Parathyroid adenoma (tissue), 2 donors: Measurements from ENCODE around the gene NOB1.

Experiments used
- H2AFZ ChIP-seq: fragments of 300-600 bp; sonication (generic); one replicate; pipeline ENCODE4 v1.7.0; 2017; ENCODE audit warnings: antibody characterized with exemption, mild to moderate bottlenecking
- H3K27ac ChIP-seq: fragments of 300-600 bp; sonication (generic); one replicate; pipeline ENCODE4 v1.7.0; 2017
- H3K27me3 ChIP-seq: fragments of 300-600 bp; sonication (generic); one replicate; pipeline ENCODE4 v1.7.0; 2017; ENCODE audit warnings: low read length; ENCODE audit not compliant: control insufficient read depth, insufficient read depth
- H3K36me3 ChIP-seq: fragments of 300-600 bp; sonication (generic); one replicate; pipeline ENCODE4 v1.7.0; 2017; ENCODE audit warnings: low read length; ENCODE audit not compliant: control insufficient read depth, insufficient read depth
- H3K4me1 ChIP-seq: fragments of 300-600 bp; sonication (generic); one replicate; pipeline ENCODE4 v1.7.0; 2017; ENCODE audit warnings: control low read depth
- H3K4me2 ChIP-seq: fragments of 300-600 bp; sonication (generic); one replicate; pipeline ENCODE4 v1.7.0; 2017; ENCODE audit warnings: low read length
- H3K4me3 ChIP-seq: fragments of 300-600 bp; sonication (generic); one replicate; pipeline ENCODE4 v1.7.0; 2017; ENCODE audit warnings: low read depth, low read length
- H3K79me2 ChIP-seq: fragments of 300-600 bp; sonication (generic); one replicate; pipeline ENCODE4 v1.7.0; 2017; ENCODE audit warnings: control low read depth
- H3K9ac ChIP-seq: fragments of 300-600 bp; sonication (generic); one replicate; pipeline ENCODE4 v1.7.0; 2017; ENCODE audit warnings: mild to moderate bottlenecking
- H3K9me3 ChIP-seq: fragments of 300-600 bp; sonication (generic); one replicate; pipeline ENCODE4 v1.7.0; 2017; ENCODE audit warnings: low read length; ENCODE audit not compliant: control insufficient read depth
- TF ChIP-seq, protein P1 (sequence below): fragments of 300-600 bp; sonication (generic); IDR thresholded peaks from one replicate; pipeline ENCODE4 v1.7.0; 2017; ENCODE audit warnings: antibody characterized with exemption, mild to moderate bottlenecking
- donor health status: primary hyperparathyroidism.

The NOB1 gene

DNA sequence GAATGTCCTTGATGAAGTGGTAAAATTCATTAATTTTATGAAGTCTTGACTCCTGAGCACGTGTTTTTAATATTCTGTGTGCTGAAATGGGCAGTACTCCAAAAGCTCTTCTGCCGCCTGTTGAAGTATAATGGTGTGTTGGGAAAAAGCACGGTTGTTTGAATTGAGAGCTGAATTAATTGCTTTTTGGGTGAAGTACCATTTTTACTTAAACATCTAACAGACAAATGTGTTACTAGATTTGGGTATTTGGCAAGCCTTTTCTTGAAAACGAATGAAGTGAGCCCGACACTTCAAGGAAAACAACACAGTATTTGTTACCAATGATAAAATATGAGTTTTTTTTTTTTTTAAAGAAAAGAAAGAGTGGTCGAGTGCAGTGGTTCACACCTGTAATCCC, 29.9 kb upstream of the NOB1 start:
- H3K79me2 ChIP-seq, result peaks cover 20% of the 10 kb centered on the region
- no peak overlapping the region for H3K4me3 ChIP-seq
- peaks cover 6% of the 10 kb centered on the region for H3K4me1 ChIP-seq
- H3K9ac ChIP-seq, result no peak overlapping the region
- no peak overlapping the region for H3K27ac ChIP-seq
- no peaks in the 10 kb centered on the region for H3K36me3 ChIP-seq
- TF ChIP-seq, protein P1, sequence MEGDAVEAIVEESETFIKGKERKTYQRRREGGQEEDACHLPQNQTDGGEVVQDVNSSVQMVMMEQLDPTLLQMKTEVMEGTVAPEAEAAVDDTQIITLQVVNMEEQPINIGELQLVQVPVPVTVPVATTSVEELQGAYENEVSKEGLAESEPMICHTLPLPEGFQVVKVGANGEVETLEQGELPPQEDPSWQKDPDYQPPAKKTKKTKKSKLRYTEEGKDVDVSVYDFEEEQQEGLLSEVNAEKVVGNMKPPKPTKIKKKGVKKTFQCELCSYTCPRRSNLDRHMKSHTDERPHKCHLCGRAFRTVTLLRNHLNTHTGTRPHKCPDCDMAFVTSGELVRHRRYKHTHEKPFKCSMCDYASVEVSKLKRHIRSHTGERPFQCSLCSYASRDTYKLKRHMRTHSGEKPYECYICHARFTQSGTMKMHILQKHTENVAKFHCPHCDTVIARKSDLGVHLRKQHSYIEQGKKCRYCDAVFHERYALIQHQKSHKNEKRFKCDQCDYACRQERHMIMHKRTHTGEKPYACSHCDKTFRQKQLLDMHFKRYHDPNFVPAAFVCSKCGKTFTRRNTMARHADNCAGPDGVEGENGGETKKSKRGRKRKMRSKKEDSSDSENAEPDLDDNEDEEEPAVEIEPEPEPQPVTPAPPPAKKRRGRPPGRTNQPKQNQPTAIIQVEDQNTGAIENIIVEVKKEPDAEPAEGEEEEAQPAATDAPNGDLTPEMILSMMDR, result no peak
- H2AFZ ChIP-seq, result no peak overlapping the region
- no peaks in the 10 kb centered on the region for H3K27me3 ChIP-seq
- H3K4me2 ChIP-seq, result no peak overlapping the region
- H3K9me3 ChIP-seq, result no peaks in the 10 kb centered on the region

DNA sequence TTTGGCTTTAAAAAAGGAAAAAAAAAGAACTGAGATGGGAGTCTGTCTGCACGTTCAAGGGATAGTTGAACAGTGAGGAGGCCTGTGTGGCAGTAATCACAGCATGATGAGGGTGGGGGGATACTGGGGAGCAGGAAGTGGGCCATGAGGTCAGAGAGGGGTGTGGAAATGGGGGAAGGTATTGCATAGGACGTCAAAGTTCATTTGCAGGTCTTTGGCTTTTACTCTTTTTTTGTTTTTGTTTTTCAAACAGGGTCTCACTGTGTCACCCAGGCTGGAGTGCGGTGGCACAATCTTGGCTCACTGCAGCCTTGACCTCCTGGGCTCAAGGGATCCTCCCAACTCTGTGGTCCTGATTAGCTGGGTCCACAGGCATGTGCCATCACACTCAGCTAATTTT, 26.4 kb upstream of the NOB1 start:
- Histone ChIP-seq H3K27me3 (no peaks in the 10 kb centered on the region), H3K4me1 (no peaks in the 10 kb centered on the region), H3K36me3 (no peaks in the 10 kb centered on the region), H2AFZ (no peak overlapping the region), H3K79me2 (peaks cover 14% of the 10 kb centered on the region), H3K4me2 (no peak overlapping the region), H3K27ac (no peak overlapping the region), H3K9ac (no peak overlapping the region), H3K9me3 (no peaks in the 10 kb centered on the region), H3K4me3 (no peak overlapping the region)
- TF ChIP-seq, protein P1, result no peak

DNA sequence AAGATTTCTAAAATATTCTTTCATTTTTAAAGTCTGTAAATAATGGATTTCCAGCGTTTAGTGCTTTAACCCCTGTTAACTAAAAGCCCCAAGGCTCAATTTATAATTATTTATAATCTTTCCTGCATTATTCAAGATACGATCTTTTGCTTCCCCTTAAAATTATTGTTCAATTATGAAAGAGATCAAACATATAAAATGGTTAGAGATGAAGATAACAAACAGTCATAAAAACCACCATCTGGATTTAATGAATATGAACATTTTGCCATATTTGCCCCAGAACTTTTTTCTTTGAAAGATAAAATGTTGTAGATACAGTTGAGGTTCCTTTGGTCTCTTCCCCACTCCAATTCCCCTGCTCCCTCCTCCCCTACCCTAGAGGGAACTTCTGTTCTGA, 25.0 kb upstream of the NOB1 start:
- TF ChIP-seq, protein P1, result no peak
- no peaks in the 10 kb centered on the region for H3K4me1 ChIP-seq
- H3K79me2 ChIP-seq, result peaks cover 24% of the 10 kb centered on the region
- H3K27me3 ChIP-seq, result no peaks in the 10 kb centered on the region
- H3K9ac ChIP-seq, result no peak overlapping the region
- no peak overlapping the region for H3K27ac ChIP-seq
- no peak overlapping the region for H2AFZ ChIP-seq
- H3K36me3 ChIP-seq, result no peaks in the 10 kb centered on the region
- no peak overlapping the region for H3K4me2 ChIP-seq
- H3K4me3 ChIP-seq, result no peak overlapping the region
- H3K9me3 ChIP-seq, result no peaks in the 10 kb centered on the region

DNA sequence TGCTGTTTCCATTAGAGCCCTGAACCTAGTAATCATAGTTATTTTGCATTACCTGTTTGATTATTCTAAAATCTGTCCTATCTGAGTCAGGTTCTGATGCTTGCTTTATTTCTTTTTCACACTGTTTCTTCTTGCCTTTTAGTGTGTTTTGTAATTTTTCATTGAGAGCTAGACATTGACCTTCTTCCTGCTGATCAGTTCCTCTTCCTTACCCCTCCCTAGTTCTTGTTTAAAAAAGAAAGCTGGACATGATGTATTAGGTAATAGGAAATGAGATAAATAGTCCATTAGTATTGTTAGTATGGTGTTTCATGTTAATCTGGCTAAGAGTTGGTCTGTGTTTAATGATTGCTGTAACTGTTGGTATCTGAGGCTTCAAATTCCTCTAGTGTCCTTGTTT, 20.8 kb upstream of the NOB1 start:
- no peaks in the 10 kb centered on the region for H3K27me3 ChIP-seq
- no peaks in the 10 kb centered on the region for H3K4me1 ChIP-seq
- TF ChIP-seq, protein P1, result no peak
- no peaks in the 10 kb centered on the region for H3K36me3 ChIP-seq
- H3K9me3 ChIP-seq, result no peaks in the 10 kb centered on the region
- H2AFZ ChIP-seq, result no peak overlapping the region
- H3K79me2 ChIP-seq, result peaks cover 32% of the 10 kb centered on the region
- H3K4me3 ChIP-seq, result no peak overlapping the region
- no peak overlapping the region for H3K27ac ChIP-seq
- H3K9ac ChIP-seq, result no peak overlapping the region
- H3K4me2 ChIP-seq, result no peak overlapping the region

DNA sequence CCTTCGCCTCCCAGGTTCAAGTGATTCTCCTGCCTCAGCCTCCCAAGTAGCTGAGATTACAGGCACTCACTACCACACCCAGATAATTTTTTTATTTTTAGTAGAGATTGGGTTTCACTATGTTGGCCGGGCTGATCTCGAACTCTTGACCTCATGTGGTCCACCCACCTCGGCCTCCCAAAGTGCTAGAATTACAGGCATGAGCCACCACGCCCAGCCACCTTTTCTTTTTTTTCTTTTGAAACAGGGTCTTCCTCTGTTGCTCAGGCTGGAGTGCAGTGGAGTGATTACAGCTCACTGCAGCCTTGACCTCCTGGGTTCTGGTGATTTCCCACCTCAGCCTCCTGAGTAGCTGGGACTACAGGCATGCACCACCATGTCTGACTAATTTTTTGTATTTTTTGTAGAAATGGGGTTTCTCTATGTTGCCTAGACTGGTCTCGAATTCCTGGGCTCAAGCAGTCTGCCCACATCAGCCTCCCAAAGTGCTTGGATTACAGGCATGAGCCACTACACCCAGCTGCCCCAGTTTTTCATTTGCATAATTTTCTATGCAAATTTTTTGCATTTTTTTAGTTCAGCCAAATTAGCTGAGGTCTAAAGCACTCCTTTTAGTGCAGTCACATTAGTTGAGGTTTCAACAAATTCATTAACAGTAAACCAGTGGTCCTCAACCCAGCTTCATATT, 18.7 kb upstream of the NOB1 start:
- H3K4me3 ChIP-seq, result no peak overlapping the region
- no peak overlapping the region for H2AFZ ChIP-seq
- H3K27me3 ChIP-seq, result no peaks in the 10 kb centered on the region
- H3K79me2 ChIP-seq, result peaks cover 41% of the 10 kb centered on the region
- no peaks in the 10 kb centered on the region for H3K36me3 ChIP-seq
- TF ChIP-seq, protein P1, result no peak
- H3K4me1 ChIP-seq, result no peaks in the 10 kb centered on the region
- H3K9me3 ChIP-seq, result no peaks in the 10 kb centered on the region
- no peak overlapping the region for H3K4me2 ChIP-seq
- H3K9ac ChIP-seq, result no peak overlapping the region
- no peak overlapping the region for H3K27ac ChIP-seq
